A673 (cell line): ENCODE measurements around the gene NBPF9.
"Not testable (repeated sequence)": the region's sequence is repeated elsewhere in the genome, so short reads cannot be mapped to it uniquely, and the experiment has no call there.

Source experiments
- CTCF ChIP-seq: fragments of 300-800, 200-600 bp; sonication (generic); conservative IDR thresholded peaks from 2 replicates; pipeline ENCODE4 v1.5.1; 2017; ENCODE audit warnings: low read depth, mild to moderate bottlenecking, antibody characterized with exemption, low read length, moderate library complexity, mixed read lengths
- EZH2 ChIP-seq: fragments of 200-600 bp; sonication (generic); IDR thresholded peaks from 2 replicates; pipeline ENCODE4 v1.6.1; 2017; ENCODE audit warnings: borderline replicate concordance, low read depth, mild to moderate bottlenecking, mixed read lengths, antibody characterized with exemption, low read length; ENCODE audit not compliant: poor library complexity, severe bottlenecking

GRCh38 chr1:149129245-149129644 is 25.9 kb upstream of the NBPF9 start:
- not testable (repeated sequence) for TF ChIP-seq CTCF, EZH2
